Activated T-cell treated with anti-CD3 and anti-CD28 coated beads for 24 hours (primary cell): Measurements from ENCODE around the gene ABHD6.
A peak's percentile ranks its signal among the peaks of the same experiment; 100 is the strongest.
"Not testable (repeated sequence)": the region's sequence is repeated elsewhere in the genome, so short reads cannot be mapped to it uniquely, and the experiment has no call there.

ENCODE experiments used
- DNase-seq: peaks from one replicate; pipeline ENCODE4 v3.0.0-alpha.2; 2020; ENCODE audit warnings: low read depth

Gene ABHD6

GRCh38 chr3:58323529-58324390 lies 86.2 kb downstream of the ABHD6 start:
- no peak for DNase-seq

GRCh38 chr3:58324391-58325390 lies 87.1 kb downstream of the ABHD6 start:
- DNase-seq = no peak

GRCh38 chr3:58325525-58325992 lies 88.0 kb downstream of the ABHD6 start:
- no peak for DNase-seq

DNA sequence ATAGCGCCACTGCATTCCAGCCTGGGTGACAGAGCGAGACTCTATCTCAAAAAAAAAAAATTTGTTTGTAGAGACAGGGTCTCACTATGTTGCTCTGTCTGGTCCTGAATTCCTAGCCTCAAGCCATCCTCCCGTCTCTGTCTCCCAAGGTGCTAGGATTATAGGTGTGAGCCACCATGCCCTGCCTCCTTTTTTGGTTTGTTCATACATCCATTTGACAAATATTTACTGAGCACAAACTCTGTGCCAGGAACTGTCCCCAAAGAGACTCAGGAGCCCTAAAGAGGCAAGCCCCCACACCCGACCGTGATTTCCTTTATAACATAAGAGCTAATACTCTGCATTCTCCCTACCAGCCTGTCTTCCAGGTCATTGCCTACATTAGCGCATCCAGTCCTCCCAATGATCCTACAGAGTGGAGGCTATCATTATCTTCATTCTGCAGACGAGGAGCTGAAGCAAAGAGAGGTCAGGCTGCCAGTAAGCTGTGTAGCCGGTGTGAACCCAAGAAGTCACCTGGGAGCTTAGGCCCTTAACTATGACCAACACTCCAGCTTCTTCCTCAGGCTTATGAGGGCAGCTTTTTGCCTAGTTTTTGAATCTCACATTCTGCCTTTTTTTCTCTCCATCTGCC lies 88.8 kb downstream of the ABHD6 start:
- no peak for DNase-seq

DNA sequence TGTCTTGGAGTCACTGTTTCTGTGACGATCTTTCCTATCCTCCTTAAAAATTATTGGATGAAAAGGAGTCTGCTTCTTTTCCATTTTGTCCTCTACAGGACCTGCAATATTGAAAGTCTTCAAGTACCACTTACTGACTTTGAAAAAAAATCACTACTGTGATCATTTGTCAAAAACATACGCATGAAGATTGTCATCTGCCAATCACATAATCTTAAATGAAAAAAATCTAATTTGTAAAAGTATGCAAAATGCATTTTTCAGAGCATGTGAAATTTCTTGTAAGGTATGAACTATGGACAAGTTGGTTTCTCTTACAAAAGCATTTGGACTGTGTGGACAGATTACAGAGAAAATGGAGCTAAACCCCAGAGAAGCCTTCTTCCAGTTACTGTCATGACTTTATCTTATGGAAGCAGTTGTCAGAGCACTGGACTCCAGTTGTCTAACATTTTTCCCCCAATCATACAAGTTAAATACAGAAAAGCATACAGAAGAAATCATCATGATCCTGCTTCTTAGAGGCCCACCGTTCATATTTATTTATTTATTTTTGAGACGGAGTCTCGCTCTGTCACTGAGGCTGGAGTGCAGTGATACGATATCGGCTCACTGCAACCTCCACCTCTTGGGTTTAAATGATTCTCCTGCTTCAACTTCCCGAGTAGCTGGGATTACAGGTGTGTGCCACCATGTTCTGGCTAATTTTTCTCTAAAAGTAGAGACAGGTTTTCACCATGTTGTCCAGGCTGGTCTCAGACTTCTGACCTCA lies 91.7 kb downstream of the ABHD6 start:
- DNase-seq = no peak

DNA sequence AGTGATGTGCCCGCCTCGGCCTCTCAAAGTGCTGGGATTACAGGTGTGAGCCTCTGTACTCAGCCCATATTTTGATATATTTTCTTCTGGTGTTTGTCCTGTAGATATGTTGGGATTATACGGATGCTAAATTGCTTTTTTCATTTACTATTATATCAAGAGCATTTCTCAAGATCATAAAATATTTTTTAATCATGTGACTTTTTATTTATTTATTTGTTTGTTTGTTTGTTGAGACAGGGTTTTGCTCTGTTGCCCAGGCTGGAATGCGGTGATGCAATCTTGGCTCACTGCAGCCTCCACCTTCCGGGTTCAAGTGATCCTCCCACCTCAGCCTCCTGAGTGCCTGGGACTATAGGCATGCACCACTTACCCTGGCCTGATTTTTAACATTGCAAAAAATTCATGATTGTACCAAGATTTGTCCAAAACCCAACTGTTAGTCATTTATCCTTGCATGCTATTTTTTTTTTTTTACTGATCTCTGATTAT lies 92.4 kb downstream of the ABHD6 start:
- DNase-seq = no peak

GRCh38 chr3:58331593-58332152 lies 94.1 kb downstream of the ABHD6 start:
- DNase-seq = no peak

DNA sequence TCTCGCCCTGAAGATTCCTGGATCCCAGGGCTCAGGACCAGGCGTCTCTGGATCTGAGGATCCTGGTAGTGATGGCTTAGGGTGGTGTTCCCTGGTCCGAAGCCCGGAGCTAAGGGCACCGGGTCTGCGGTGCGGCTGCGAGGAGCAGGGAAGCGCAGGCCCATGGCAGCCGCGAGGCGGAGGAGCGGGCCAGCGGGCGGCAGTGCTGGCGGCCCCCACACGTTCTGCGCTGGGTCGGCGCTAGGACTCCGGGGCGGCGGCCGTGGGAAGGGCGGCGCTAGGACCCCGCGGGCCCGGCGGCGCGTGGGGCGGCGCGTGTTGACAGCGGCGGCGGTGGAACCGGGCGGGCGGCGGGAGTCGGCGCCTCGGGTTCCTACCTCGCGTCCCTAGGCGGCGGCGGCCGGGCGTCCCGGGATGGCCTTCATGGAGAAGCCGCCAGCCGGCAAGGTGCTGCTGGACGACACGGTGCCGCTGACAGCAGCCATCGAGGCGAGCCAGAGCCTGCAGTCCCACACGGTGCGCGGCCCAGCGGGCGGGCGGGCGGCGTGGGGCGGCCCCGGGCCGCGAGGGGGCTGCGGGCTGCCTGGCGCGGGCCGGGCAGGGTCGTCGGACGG lies 95.1 kb downstream of the ABHD6 start, which contains the start of gene PXK:
Gene PXK (plus strand): TSS at position 318 of the 614 bp plus-strand sequence. CDS start 97 bp downstream, at position 415.
- DNase-seq = peak; percentile 72

GRCh38 chr3:58333206-58334012 lies 95.8 kb downstream of the ABHD6 start:
- no peak for DNase-seq

DNA sequence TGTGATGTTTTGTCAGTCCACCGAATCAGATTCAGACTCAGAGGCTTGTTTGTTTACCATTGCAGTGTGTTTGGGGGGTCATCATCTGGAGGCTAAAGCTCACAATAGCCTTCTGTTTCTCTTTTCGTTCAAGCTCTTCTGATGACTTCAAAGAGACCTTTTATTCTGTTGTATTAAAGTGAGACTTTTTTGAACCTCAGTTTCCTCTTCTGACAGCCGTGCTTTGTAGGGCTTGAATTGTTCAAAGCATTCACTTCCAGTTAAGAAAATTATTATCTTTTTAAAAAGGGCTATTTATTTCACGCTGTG lies 96.4 kb downstream of the ABHD6 start:
- DNase-seq = no peak

DNA sequence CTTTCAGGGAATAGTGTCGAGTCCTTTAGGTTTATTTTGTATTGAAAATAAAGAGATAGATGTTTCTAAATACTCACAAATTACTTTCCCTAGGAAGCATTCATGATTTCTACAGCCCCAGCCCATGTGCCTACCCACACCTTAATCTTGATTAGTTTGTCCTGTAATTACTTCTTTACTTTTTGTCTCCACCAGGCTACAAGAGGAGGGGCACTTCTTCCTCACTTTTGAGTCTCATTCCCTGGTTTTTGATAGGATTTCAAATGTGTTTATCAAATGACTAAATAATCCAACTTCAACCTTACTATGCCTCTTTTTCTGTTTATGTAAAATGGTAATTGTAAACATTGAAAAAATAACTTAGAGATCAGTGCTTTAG lies 96.9 kb downstream of the ABHD6 start:
- no peak for DNase-seq

DNA sequence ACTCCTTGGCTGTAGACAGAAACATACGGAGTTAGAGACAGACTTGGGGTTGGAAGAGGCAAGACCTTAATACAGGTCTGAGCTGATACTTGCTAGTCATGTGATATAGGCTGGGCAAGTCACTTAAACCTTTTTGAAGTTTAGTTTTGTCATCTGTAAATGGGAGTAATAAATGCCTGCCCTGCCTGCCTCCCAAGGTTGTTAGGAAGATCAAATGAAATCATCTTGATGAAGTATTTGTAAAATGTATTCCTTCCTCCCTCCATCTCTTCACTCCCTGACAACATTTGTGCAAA lies 98.0 kb downstream of the ABHD6 start:
- DNase-seq = no peak

DNA sequence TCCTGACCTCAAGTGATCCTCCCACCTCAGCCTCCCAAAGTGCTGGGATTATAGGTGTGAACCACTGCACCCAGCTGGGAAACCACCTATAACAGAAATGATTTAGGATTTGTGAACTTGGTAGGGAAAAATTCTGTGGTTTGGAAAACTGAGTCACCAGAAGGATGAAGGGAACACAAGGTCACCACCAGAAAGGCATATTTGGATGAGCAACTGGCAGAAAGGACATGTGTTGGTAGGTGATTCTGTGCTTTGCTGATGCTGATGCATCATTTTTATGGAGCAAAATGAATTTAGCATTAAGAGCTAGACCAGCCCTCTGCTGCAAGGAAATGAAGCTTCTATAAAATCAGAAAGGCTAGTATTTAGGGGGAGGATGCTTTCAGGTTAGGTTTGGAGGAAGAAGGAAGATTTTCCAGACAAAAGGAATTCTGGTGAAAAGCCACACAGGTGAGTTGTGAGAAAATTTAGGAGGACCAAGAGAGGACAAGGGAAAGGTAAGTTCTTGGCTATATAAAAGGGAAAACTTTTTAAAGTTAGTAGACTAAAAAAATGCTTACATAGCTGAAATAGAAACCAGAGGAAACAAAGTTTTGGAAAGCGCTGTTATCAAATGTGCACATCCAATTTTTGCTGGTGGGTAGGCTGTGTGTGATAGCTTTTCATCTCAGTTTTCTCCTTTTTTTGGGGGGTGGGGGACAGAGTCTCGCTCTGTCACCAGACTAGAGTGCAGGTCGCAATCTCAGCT lies 98.7 kb downstream of the ABHD6 start:
- no peak for DNase-seq

DNA sequence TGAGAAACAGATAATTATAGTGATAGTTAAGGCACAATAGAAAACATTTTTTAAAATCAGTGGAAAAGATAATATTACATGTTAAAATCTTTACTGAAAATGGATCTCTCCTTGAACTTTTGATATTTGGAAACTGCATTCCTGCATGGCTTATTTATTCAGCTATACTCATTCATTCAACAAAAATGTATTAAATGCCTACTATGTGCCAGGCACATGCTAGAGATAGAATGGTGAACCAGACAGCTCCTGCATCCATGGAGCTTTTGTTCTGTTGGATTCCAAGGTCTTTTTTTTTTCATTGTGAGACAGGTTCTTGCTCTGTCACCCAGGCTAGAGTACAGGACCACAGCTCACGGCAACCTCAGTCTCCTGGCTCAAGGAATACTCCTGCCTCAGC lies 99.6 kb downstream of the ABHD6 start:
- DNase-seq = no peak

DNA sequence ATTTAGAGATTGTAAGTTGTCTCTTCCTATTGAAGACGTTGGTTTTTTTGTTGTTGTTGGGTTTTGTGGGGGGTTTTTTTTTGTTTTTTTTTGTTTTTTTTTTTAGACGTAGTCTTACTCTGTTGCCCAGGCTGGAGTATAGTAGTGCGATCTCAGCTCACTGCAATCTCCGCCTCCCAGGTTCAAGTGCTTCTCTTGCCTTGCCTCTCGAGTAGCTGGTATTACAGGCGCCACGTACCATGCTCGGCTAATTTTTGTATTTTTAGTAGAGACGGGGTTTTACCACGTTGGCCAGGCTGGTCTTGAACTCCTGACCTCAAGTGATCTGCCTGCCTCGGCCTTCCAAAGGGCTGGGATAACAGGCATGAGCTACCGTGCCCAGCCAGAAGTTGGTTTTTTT lies 101.6 kb downstream of the ABHD6 start:
- DNase-seq = not testable (repeated sequence)

DNA sequence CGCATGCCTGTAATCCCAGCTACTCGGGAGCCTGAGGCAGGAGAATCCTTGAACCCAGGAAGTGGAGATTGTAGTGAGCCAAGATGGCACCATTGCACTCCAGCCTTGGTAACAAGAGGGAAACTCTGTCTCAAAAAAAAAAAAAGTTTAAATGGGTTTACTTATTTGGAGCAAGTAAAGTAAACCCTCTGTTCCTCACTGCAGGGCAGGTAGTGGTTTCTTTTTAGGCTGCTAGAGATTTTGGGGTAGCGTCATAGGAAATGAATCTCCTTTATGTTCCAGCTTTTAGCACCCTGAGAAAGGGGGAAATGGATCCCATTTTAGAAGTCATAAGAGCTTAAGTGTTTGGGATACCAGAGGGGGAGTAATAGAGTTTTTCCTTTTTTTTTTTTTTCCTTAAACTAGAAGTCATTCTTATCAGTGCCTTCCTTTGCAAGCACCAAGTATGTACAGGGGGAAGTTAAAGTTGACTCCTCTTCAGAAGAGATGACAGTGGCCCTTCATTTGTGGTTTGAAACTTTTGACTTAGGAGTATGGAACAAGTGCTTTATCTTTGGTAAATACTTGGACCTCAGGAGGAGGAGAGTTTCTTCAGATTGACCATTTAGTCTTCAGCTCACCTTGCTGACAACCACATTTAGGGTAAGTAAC lies 103.1 kb downstream of the ABHD6 start:
- DNase-seq = no peak

- DNase-seq = no peak
These were observed 103.8 kb downstream of the ABHD6 start for GRCh38 chr3:58341376-58341775.

DNA sequence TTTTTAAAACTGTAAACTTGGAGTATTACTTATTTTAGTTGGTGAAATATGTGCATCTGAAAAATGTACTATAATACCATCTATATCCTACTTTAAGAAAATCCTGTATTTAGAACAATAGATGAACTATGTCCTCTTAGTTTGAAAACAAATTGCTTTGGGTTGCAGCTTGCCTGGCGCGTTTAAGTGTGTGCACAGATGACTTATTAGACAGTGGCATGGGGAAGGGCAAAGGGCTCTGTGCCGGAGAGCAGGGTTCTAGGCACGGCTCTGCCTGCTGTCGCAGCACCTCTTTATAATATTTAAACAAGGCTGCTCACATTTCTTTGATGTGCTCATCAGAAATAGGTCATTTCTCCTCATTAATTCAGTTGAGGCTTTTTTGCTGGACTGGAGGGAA lies 105.1 kb downstream of the ABHD6 start:
- DNase-seq = no peak
